ENCODE results near the gene LIPC. TPM values are rescaled to one million over a fixed set of nuclear protein-coding genes. Genes with fewer than 3 reads are reported as not detected.

Gene LIPC
- total and polyA plus RNA-seq, 2 experiments from 2014 or later, result not detected

GRCh38 chr15:58388211-58388610, 43.6 kb upstream of the LIPC start:
- H3K36me3 Mint-ChIP-seq (ENCODE audit: low read depth), result no peaks in the 10 kb centered on the region
- DNase-seq (ENCODE audit: low spot score) (no peak), ATAC-seq (no peak)
- Histone ChIP-seq H2AFZ (no peak overlapping the region), H4K20me1 (replicated peaks; ENCODE audit: insufficient read depth) (no peaks in the 10 kb centered on the region), H3K9me2 (ENCODE audit: insufficient read depth) (0 out of 2 replicates have a peak, but pooled peaks cover 5% of the 10 kb centered on the region), H3K27me3 (ENCODE audit: insufficient read depth) (no peaks in the 10 kb centered on the region), H3K79me2 (replicated peaks; ENCODE audit: insufficient read depth) (no peaks in the 10 kb centered on the region), H3F3A (replicated peaks; ENCODE audit: low read depth) (no peaks in the 10 kb centered on the region), H3K27ac (ENCODE audit: low read depth) (no peak overlapping the region), H3K4me3 (no peak overlapping the region), H3K4me1 (ENCODE audit: insufficient read depth) (0 out of 2 replicates have a peak, but pooled peaks cover 4% of the 10 kb centered on the region), H3K4me2 (no peak overlapping the region), H3K36me3 (ENCODE audit: insufficient read depth) (no peaks in the 10 kb centered on the region)
- H3K9me3 Mint-ChIP-seq, result no peaks in the 10 kb centered on the region
- peaks cover 16% of the 10 kb centered on the region; the same call in 2 of the 3 replicates for H3K4me1 Mint-ChIP-seq
- no peak for TF ChIP-seq CREB1 (CRISPR knock-in tag; IDR thresholded peaks at IDR 0.05; ENCODE audit: low read depth)
- TF ChIP-seq, protein P1, sequence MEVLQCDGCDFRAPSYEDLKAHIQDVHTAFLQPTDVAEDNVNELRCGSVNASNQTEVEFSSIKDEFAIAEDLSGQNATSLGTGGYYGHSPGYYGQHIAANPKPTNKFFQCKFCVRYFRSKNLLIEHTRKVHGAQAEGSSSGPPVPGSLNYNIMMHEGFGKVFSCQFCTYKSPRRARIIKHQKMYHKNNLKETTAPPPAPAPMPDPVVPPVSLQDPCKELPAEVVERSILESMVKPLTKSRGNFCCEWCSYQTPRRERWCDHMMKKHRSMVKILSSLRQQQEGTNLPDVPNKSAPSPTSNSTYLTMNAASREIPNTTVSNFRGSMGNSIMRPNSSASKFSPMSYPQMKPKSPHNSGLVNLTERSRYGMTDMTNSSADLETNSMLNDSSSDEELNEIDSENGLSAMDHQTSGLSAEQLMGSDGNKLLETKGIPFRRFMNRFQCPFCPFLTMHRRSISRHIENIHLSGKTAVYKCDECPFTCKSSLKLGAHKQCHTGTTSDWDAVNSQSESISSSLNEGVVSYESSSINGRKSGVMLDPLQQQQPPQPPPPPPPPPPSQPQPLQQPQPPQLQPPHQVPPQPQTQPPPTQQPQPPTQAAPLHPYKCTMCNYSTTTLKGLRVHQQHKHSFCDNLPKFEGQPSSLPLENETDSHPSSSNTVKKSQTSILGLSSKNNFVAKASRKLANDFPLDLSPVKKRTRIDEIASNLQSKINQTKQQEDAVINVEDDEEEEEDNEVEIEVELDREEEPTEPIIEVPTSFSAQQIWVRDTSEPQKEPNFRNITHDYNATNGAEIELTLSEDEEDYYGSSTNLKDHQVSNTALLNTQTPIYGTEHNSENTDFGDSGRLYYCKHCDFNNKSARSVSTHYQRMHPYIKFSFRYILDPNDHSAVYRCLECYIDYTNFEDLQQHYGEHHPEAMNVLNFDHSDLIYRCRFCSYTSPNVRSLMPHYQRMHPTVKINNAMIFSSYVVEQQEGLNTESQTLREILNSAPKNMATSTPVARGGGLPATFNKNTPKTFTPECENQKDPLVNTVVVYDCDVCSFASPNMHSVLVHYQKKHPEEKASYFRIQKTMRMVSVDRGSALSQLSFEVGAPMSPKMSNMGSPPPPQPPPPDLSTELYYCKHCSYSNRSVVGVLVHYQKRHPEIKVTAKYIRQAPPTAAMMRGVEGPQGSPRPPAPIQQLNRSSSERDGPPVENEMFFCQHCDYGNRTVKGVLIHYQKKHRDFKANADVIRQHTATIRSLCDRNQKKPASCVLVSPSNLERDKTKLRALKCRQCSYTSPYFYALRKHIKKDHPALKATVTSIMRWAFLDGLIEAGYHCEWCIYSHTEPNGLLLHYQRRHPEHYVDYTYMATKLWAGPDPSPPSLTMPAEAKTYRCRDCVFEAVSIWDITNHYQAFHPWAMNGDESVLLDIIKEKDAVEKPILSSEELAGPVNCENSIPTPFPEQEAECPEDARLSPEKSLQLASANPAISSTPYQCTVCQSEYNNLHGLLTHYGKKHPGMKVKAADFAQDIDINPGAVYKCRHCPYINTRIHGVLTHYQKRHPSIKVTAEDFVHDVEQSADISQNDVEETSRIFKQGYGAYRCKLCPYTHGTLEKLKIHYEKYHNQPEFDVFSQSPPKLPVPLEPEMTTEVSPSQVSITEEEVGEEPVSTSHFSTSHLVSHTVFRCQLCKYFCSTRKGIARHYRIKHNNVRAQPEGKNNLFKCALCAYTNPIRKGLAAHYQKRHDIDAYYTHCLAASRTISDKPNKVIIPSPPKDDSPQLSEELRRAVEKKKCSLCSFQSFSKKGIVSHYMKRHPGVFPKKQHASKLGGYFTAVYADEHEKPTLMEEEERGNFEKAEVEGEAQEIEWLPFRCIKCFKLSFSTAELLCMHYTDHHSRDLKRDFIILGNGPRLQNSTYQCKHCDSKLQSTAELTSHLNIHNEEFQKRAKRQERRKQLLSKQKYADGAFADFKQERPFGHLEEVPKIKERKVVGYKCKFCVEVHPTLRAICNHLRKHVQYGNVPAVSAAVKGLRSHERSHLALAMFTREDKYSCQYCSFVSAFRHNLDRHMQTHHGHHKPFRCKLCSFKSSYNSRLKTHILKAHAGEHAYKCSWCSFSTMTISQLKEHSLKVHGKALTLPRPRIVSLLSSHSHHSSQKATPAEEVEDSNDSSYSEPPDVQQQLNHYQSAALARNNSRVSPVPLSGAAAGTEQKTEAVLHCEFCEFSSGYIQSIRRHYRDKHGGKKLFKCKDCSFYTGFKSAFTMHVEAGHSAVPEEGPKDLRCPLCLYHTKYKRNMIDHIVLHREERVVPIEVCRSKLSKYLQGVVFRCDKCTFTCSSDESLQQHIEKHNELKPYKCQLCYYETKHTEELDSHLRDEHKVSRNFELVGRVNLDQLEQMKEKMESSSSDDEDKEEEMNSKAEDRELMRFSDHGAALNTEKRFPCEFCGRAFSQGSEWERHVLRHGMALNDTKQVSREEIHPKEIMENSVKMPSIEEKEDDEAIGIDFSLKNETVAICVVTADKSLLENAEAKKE (CRISPR knock-in tag; IDR thresholded peaks at IDR 0.05), result no peak
- no peak for TF ChIP-seq CTCF (conservative IDR thresholded peaks at IDR 0.05; ENCODE audit: low read depth in 2 of 2)
- TF ChIP-seq REST (IDR thresholded peaks at IDR 0.05; ENCODE audit: unreplicated experiment), result no peak
- no peak for TF ChIP-seq STAT1 (IDR thresholded peaks at IDR 0.05; ENCODE audit: unreplicated experiment)
- no peak for TF ChIP-seq EZH2 (IDR thresholded peaks at IDR 0.05; ENCODE audit: low read depth, unreplicated experiment)
- TF ChIP-seq ZNF114 (CRISPR knock-in tag; IDR thresholded peaks at IDR 0.05), result no peak
- TF ChIP-seq POLR2AphosphoS5 (IDR thresholded peaks at IDR 0.05; ENCODE audit: low read depth), result no peak
- TF ChIP-seq, protein P2, sequence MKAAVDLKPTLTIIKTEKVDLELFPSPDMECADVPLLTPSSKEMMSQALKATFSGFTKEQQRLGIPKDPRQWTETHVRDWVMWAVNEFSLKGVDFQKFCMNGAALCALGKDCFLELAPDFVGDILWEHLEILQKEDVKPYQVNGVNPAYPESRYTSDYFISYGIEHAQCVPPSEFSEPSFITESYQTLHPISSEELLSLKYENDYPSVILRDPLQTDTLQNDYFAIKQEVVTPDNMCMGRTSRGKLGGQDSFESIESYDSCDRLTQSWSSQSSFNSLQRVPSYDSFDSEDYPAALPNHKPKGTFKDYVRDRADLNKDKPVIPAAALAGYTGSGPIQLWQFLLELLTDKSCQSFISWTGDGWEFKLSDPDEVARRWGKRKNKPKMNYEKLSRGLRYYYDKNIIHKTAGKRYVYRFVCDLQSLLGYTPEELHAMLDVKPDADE (IDR thresholded peaks at IDR 0.05), result no peak
- TF ChIP-seq EZH2phosphoT487 (IDR thresholded peaks at IDR 0.05; ENCODE audit: unreplicated experiment), result no peak
- TF ChIP-seq ZNF331 (CRISPR knock-in tag; IDR thresholded peaks at IDR 0.05; ENCODE audit: low read depth), result no peak
- TF ChIP-seq NANOG (IDR thresholded peaks at IDR 0.05; ENCODE audit: borderline replicate concordance), result no peak
- no peak for TF ChIP-seq JUNB (IDR thresholded peaks at IDR 0.05; ENCODE audit: unreplicated experiment)
- no peak overlapping the region for H3K4me3 Mint-ChIP-seq
- no peak overlapping the region for H3K27ac Mint-ChIP-seq
- H3K27me3 Mint-ChIP-seq (ENCODE audit: insufficient read depth, low read depth, poor library complexity), result peaks cover 4% of the 10 kb centered on the region
